Hindlimb muscle (tissue), 1 donor: Measurements from ENCODE around the gene CAMKMT. TPM values are rescaled to one million over a fixed set of nuclear protein-coding genes. Genes with fewer than 3 reads are reported as not detected.
"Not testable (repeated sequence)": the region's sequence is repeated elsewhere in the genome, so short reads cannot be mapped to it uniquely, and the experiment has no call there.

ENCODE experiments used
- DNase-seq: peaks from one replicate; pipeline ENCODE4 v3.0.0-alpha.2; 2013
- polyA plus RNA-seq: library from polyadenylated mRNA; unstranded; fragments of 120-200 nt; gene quantifications from one replicate; pipeline ENCODE4 v1.2.1, GENCODE V29; 2013; ENCODE audit not compliant: insufficient read length

Gene CAMKMT
- polyA plus RNA-seq, 1 donor, result 4.3 TPM

- DNase-seq, result no peak
Observed at GRCh38 chr2:44450082-44450481, 88.3 kb downstream of the CAMKMT start.

GRCh38 chr2:44450806-44451205 is 89.1 kb downstream of the CAMKMT start:
- DNase-seq, result no peak

- no peak for DNase-seq
Observed at GRCh38 chr2:44452069-44452583, 90.4 kb downstream of the CAMKMT start.

GRCh38 chr2:44453259-44453658 is 91.5 kb downstream of the CAMKMT start:
- DNase-seq, result no peak

- no peak for DNase-seq
Observed at GRCh38 chr2:44455877-44456276, 94.1 kb downstream of the CAMKMT start.

GRCh38 chr2:44456946-44457345 is 95.2 kb downstream of the CAMKMT start:
- no peak for DNase-seq

- DNase-seq, result no peak
Observed at GRCh38 chr2:44459739-44460138, 98.0 kb downstream of the CAMKMT start.

GRCh38 chr2:44462934-44463849 is 101.4 kb downstream of the CAMKMT start:
- no peak for DNase-seq

DNA sequence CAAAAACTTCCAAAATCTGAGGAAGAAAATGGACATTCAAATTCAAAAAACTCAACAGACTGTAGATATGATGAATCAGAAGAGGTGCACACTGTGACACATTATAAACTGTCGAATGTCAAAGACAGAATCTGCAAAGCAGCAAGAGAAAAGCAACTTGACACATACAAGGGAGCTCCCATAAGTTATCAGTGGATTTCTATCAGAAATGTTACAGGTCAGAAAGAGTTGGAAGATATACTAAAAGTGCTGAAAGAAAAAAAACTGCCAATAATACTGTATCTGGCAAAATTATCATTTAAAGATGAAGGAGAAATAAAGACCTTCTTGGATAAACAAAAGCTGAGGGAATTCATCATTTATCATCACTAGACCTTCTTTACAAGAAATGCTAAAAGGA is 102.7 kb downstream of the CAMKMT start:
- no peak for DNase-seq

DNA sequence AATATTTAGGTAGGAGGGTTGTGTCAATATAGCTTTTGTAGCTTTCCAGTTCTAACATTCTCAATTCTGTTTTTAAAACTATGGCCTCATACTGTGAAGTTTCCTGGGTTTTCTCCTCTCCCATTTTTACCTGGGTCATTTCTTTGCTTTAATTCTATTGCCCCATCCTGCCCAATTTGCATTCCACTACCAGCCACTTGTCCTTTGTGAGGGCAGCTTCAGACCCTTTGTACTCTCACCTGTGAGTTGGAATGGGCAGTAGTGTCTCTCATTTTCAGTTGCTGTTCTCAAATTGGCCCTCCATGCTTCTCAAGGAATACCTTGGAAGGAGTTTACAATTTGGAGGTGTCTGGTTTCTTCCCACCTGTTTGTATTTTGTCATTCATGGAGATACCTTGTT is 108.4 kb downstream of the CAMKMT start:
- DNase-seq, result no peak

GRCh38 chr2:44477657-44478414 is 116.1 kb downstream of the CAMKMT start:
- DNase-seq, result no peak

GRCh38 chr2:44479127-44479887 is 117.6 kb downstream of the CAMKMT start:
- DNase-seq, result peak; percentile 70

GRCh38 chr2:44480068-44480467 is 118.3 kb downstream of the CAMKMT start:
- DNase-seq, result no peak

GRCh38 chr2:44487052-44487451 is 125.3 kb downstream of the CAMKMT start:
- DNase-seq, result no peak

DNA sequence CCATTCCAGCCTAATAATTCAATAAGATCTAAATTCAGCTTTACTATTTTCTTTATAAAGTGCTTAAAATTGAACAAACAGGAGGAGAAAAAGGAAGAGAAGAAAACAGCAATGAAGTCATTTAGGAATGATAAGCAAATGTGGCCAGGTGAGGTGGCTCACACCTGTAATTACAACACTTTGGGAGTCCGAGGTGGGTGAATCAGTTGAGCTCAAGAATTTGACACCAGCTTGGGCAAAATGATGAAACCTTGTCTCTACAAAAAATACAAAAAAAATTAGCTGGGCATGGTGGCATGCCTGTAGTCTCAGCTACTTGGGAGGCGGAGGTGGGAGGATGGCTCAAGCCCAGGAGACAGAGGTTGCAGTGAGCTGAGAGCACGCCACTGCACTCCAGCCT is 129.0 kb downstream of the CAMKMT start:
- DNase-seq, result no peak

DNA sequence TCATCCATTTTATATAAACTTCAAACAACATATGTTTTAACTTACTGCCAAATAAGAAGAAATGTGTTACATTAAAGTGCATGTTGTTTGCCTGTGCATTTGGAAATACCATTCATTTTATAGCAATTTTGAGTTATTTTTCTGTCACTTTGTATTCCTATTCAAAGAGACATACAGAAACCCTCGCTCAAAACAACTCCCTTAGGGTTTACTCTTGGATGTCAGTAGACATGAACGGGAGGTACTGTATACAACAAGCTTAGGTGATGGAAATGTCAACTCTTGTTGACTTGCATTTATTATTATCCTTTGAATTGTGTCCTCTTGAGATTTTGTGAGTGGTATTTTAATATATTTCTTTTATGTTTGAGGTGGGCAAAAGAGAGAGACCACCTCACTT is 132.3 kb downstream of the CAMKMT start:
- DNase-seq, result no peak

GRCh38 chr2:44495035-44495434 is 133.3 kb downstream of the CAMKMT start:
- no peak for DNase-seq

GRCh38 chr2:44495544-44495943 is 133.8 kb downstream of the CAMKMT start:
- DNase-seq, result no peak

GRCh38 chr2:44496130-44496529 is 134.4 kb downstream of the CAMKMT start:
- DNase-seq, result no peak

DNA sequence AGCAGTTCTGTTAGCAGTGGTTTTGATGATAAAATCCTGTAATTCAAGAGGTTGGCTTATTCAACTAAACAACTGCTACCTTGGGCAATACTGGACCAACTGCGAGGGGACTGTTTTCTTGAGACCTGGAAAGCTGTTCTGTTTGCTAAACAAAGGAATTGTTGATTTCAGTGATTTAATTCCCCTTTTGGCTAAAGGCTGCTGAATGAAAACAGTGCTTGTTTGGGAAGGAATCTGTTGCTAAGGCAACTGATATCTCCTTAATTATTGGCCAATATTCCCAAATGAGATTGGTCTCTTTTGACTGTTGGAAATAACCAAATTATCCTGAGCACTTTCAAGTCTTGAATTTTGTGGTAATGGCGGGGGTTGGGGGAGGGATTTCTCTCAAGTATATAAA is 136.8 kb downstream of the CAMKMT start:
- no peak for DNase-seq

GRCh38 chr2:44505664-44506063 is 143.9 kb downstream of the CAMKMT start:
- DNase-seq, result not testable (repeated sequence)

DNA sequence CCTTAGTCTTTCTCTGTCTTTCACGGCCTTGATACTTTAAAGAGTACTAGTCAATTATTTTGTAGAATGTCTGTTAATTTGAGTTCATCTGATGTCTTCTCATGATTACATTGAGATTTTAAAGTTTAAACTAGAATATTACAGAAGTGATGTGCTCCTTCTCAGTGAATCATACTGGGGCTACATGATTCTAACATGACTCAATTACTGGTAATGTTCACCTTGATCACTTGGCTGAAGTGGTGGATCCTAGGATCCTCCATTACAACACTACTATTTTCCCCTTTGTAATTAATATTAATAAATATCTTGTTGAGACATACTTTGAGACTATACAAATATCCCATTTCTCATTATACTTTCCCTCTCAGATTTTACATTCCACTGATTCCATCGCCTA is 148.5 kb downstream of the CAMKMT start:
- no peak for DNase-seq

DNA sequence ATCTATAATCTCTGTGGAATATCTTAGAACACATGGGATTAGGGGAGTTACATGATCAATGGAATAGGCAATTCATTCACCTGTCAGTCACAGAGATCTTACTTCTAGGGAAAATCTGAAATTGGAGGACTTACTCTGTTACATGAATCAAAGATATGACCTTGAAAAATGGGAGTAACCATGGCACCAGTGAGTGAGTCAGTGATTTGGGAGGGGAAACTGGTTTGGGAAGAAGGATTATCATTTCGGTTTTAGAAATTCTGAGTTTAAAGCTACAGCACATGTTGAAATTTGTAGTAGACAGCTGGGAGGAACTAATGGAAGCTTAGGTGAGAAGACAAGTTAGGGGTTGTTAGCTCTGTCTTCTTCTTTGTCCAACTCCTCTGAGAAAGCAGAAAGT is 153.7 kb downstream of the CAMKMT start:
- DNase-seq, result no peak
